DMS 273 (cell line): ENCODE results near the gene IL32.
"Not testable (repeated sequence)": the region's sequence is repeated elsewhere in the genome, so short reads cannot be mapped to it uniquely, and the experiment has no call there.

ENCODE experiments used
- DNase-seq: peaks from one replicate; lab custom pipeline; 2025; ENCODE audit not compliant: unreplicated experiment; lab: John Stamatoyannopoulos, UW

IL32 gene

GRCh38 chr16:3069146-3069545 is 3.7 kb downstream of the IL32 start:
- DNase-seq, result not testable (repeated sequence)

- DNase-seq, result no peak
Observed at GRCh38 chr16:3070608-3071111, 5.2 kb downstream of the IL32 start.

GRCh38 chr16:3071655-3072054 is 6.2 kb downstream of the IL32 start:
- DNase-seq, result no peak

DNA sequence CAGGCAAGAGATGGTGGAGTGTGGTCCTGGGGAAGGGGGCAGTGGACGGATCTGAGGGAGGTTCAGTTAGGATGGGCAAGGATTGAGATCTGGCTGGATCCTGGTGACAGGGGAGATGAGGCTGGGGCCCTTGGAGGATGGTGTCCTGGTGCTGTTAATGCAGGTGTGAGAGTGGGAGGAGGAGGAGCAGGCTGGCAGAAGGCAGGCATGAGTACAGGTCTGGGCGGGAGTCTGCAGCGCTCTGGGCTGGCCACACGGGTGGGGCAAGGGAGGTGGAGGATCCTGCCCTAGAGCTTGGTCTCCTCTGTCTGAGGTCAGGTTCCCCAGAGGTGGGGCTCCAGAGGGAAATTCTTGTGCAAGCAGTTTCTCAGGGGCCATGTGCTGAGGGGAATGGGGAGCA is 6.7 kb downstream of the IL32 start:
- not testable (repeated sequence) for DNase-seq

GRCh38 chr16:3072576-3073263 is 7.3 kb downstream of the IL32 start:
- DNase-seq, result not testable (repeated sequence)

- no peak for DNase-seq
Observed at GRCh38 chr16:3073448-3073847, 8.0 kb downstream of the IL32 start.

DNA sequence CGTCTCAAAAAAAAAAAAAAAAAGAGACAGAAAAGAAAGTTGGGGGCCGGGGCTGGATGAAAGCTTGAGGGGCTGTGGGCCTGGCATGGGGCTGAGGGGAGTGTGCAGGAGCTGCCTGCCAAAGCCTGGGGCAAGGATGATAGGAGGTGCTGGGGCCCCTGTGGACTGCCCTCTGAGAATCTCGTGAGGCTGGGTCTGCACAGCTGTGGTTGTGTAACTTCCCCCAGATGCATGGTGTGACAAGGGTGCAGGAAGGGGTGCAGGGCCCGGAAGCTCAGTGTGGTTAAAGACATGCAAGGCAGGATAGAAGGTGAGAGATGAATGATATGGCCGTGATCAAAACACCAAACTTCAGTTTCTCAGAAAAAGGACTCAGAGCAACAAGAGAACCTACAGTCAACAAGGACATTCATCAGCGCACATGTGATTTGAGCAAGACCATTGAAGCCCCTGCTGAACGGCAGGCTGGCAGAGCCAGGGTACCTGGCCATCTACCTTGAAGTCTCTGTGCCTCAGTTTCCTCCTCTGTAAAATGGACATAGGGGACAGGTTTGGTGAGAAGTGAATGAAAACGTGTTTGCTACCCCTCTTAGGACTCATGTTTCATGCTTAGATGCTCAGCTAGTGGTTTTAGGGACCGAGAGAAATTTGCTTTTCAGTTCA is 9.6 kb downstream of the IL32 start:
- no peak for DNase-seq

- no peak for DNase-seq
Observed at GRCh38 chr16:3075523-3075915, 10.1 kb downstream of the IL32 start.

GRCh38 chr16:3075946-3076345 is 10.5 kb downstream of the IL32 start:
- DNase-seq, result not testable (repeated sequence)

DNA sequence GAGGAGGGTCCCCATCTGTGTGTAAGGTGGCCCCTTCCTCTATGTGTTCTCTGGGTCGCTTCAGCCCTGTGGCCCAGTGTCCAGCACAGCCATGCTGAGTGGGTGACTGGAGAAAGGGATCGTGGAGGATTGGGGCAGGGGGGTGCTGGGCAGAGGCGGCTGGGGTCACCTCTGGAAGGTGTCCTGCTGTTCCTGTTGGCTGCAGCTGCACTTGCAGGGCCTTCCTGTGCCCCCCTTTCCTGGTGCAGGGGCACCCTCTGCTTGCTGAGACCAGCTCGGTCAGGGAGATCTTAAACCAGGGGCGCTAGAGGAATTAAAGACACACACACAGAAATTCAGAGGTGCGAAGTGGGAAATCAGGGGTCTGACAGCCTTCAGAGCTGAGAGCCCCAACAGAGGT is 11.1 kb downstream of the IL32 start:
- no peak for DNase-seq

DNA sequence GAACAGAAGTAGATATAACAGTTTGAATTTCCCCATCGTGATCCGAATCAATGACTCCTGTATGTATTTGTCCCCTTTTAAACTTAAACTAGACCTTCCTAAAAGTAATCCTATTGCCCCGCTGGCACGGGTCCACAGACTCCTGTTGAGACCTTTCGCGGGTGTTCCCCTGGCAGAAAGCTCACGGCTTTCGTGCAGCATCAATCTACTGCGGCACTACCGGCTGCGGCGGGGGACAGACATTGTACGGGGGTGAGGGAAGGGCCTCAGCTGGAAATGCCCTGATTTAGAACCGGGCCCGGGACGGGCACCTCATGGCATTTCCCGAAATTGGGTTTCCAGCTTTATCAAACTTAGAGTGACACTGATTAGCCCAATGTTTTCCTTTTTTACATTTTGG is 14.6 kb downstream of the IL32 start:
- no peak for DNase-seq

DNA sequence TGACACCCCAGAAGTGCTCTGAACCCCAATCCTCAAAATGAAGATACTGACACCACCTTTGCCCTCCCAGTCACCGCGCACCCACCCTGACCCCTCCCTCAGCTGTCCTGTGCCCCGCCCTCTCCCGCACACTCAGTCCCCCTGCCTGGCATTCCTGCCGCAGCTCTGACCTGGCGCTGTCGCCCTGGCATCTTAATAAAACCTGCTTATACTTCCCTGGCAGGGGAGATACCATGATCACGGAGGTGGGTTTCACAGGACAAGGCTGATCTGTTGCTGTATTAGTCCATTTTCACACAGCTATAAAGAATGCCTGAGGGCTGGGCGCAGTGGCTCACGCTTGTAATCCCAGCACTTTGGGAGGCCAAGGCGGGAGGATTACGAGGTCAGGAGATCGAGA is 16.5 kb downstream of the IL32 start:
- DNase-seq, result not testable (repeated sequence)

- not testable (repeated sequence) for DNase-seq
Observed at GRCh38 chr16:3083408-3083807, 18.0 kb downstream of the IL32 start.

GRCh38 chr16:3084491-3084890 is 19.1 kb downstream of the IL32 start:
- DNase-seq, result no peak

- no peak for DNase-seq
Observed at GRCh38 chr16:3084969-3085670, 19.7 kb downstream of the IL32 start.

DNA sequence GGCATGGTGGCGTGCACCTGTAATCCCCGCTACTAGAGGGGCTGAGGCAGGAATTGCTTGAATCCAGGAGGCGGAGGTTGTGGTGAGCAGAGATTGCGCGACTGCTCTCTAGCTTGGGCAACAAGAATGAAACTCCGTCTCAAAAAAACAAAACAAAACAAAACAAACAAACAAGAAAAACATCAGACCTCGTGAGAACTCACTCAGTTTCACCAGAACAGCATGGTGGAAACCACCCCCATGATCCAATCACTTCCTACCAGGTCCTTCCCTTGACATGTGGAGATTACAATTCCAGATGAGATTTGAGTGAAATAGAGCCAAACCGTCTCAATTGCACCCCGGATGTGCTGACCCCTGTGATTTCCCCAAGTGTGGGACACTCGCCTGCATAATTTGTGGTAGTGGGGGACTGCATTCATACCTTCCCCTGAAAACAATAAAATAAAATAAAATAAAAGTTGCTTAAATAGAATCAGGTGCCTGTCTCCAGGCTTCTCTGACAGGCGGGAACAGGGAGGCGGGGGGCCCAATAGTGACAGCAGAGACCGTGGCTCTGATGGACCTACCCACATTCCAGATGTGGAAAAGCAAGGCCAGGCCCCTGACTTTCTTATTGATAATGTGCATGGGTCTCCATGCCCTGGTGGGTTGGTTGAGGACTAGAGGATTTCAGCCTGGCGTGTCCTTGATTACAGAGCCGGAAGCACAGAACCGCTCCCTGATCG is 20.6 kb downstream of the IL32 start:
- no peak for DNase-seq

GRCh38 chr16:3086596-3087242 is 21.3 kb downstream of the IL32 start:
- DNase-seq, result no peak

DNA sequence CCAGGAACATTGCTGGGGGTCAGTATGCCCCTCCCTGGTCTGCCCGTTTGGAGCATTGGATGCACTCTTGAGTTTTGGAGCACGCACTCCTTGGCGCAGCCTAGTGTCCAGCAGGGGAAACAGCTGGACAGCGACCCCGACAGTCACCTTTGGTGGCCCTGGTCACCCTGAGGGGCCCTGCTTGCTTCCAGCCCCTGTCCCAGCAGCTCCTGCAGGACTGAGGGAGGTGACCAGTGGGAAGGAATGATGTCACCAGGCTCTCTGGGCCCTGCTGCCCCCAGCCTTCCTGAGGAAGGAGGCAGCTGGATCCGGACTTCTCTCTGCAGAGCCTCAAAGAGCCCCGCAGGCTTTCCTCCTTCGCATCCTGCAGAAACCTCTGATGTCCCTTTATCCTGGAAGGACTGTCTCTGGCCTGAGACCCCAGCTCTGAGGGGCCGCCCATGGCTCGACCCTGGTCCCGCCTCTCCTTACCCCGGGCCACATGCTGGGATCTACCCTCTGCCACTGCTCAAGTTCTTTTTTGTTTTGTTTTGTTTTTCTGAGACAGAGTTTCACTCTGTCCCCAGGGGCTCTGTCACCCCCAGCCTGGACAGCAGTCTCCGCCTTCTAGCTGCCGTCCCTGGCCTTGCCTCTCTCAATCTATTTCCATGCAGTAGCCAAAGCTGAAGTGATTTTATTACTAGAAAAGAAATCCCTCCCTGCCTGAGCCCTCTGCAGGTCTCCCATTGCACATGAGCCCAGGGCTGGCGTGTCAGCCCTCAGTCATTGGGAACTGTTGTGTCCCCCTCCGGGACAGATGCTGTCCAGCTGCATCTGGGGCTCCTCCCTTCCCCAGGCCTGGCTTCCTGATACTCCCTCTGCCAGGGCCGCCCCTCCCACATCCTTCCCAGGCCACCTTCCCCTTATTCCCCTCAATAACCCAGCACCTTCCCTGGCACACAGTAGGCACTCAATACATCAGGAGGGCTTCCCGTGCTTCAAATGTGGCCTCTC is 22.1 kb downstream of the IL32 start:
- no peak for DNase-seq

- DNase-seq, result no peak
Observed at GRCh38 chr16:3088450-3088849, 23.0 kb downstream of the IL32 start.
